ENCODE data around the gene CUEDC1. TPM values are rescaled to one million over a fixed set of nuclear protein-coding genes. Genes with fewer than 3 reads are reported as not detected.

The CUEDC1 gene
- total RNA-seq, 4 donors from 2014 or later = 31.2 to 43.9 (median 34.3) TPM

Other genes with a start within 250 kb of the CUEDC1 start
- not detected for gene CCDC182, start 210.1 kb downstream of the CUEDC1 start, total RNA-seq
- 10 to 100 TPM; 24.3 to 47.2 (median 35.5) TPM for gene MRPS23, start 105.4 kb downstream of the CUEDC1 start, total RNA-seq
- 100 to 1,000 TPM in 3 of 4 donors, 10 to 100 TPM in 1; 99.9 to 137 (median 106) TPM for gene VEZF1, start 32.8 kb upstream of the CUEDC1 start, total RNA-seq
- 10 to 100 TPM; 69.4 to 85.4 (median 82.2) TPM for gene SRSF1, start 51.8 kb upstream of the CUEDC1 start, total RNA-seq
- 10 to 100 TPM; 14.5 to 28.8 (median 20.4) TPM for gene DYNLL2, start 128.0 kb upstream of the CUEDC1 start, total RNA-seq
- not detected for gene OR4D1, start 193.0 kb upstream of the CUEDC1 start, total RNA-seq
- not detected for gene OR4D2, start 211.6 kb upstream of the CUEDC1 start, total RNA-seq
- gene EPX, start 237.3 kb upstream of the CUEDC1 start, total RNA-seq = not detected